Trophoblast cell (in vitro differentiated cells and primary cell): Measurements from ENCODE around the gene ZBTB26.

Source experiments
- DNase-seq, 2 donors: peaks; one replicate each; pipeline ENCODE4 v3.0.0-alpha.2; 2016
- H2AFZ ChIP-seq: 2 replicates; pipeline ENCODE4 v1.6.1; 2013; ENCODE audit warnings: low read length, moderate library complexity, mild to moderate bottlenecking; ENCODE audit not compliant: insufficient read depth, poor library complexity
- H2AK5ac ChIP-seq: 2 replicates; pipeline ENCODE4 v1.6.1; 2013; ENCODE audit warnings: mild to moderate bottlenecking, low read length
- H2BK120ac ChIP-seq: 2 replicates; pipeline ENCODE4 v1.6.1; 2013; ENCODE audit warnings: low read length, mild to moderate bottlenecking, moderate library complexity; ENCODE audit not compliant: insufficient read depth, poor library complexity
- H2BK12ac ChIP-seq: 2 replicates; pipeline ENCODE4 v1.6.1; 2013; ENCODE audit warnings: mild to moderate bottlenecking, low read length, moderate library complexity
- H2BK5ac ChIP-seq: 2 replicates; pipeline ENCODE4 v1.6.1; 2013; ENCODE audit warnings: low read length, low read depth, moderate library complexity, mild to moderate bottlenecking; ENCODE audit not compliant: poor library complexity
- H3K14ac ChIP-seq: 2 replicates; pipeline ENCODE4 v1.6.1; 2013; ENCODE audit warnings: mild to moderate bottlenecking, low read length
- H3K18ac ChIP-seq: 2 replicates; pipeline ENCODE4 v1.6.1; 2013; ENCODE audit warnings: mild to moderate bottlenecking, low read length
- H3K23ac ChIP-seq: 2 replicates; pipeline ENCODE4 v1.6.1; 2013; ENCODE audit warnings: low read length
- H3K27ac ChIP-seq: 2 replicates; pipeline ENCODE4 v1.5.1; 2013; ENCODE audit warnings: low read depth, mild to moderate bottlenecking, inconsistent platforms, low read length, moderate library complexity
- H3K27me3 ChIP-seq: 2 replicates; pipeline ENCODE4 v1.6.1; 2013; ENCODE audit warnings: inconsistent platforms, mild to moderate bottlenecking, low read length, moderate library complexity; ENCODE audit not compliant: insufficient read depth
- H3K36me3 ChIP-seq, 2 experiments: 1 replicate in 1 of 2; 2 replicates in 1 of 2; pipeline ENCODE4 v1.6.1; 2013; ENCODE audit warnings: low read length in 2 of 2, mild to moderate bottlenecking in 2 of 2, moderate library complexity in 1 of 2; ENCODE audit not compliant: insufficient read depth in 2 of 2, control insufficient read depth in 1 of 2
- H3K4ac ChIP-seq: 2 replicates; pipeline ENCODE4 v1.6.1; 2013; ENCODE audit warnings: low read depth, mild to moderate bottlenecking, low read length, moderate library complexity
- H3K4me1 ChIP-seq, 2 experiments: 1 replicate in 1 of 2; 2 replicates in 1 of 2; pipeline ENCODE4 v1.6.1; 2013; ENCODE audit warnings: low read length in 2 of 2, mild to moderate bottlenecking in 2 of 2, moderate library complexity in 1 of 2; ENCODE audit not compliant: insufficient read depth in 2 of 2, control insufficient read depth in 1 of 2
- H3K4me2 ChIP-seq: 2 replicates; pipeline ENCODE4 v1.6.1; 2013; ENCODE audit warnings: inconsistent platforms, mild to moderate bottlenecking, low read length, moderate library complexity
- H3K4me3 ChIP-seq: 2 replicates; pipeline ENCODE4 v1.5.1; 2013; ENCODE audit warnings: mild to moderate bottlenecking, low read depth, low read length, inconsistent platforms
- H3K79me1 ChIP-seq: one replicate; pipeline ENCODE4 v1.6.1; 2013; ENCODE audit warnings: low read length
- H3K79me2 ChIP-seq: 2 replicates; pipeline ENCODE4 v1.6.1; 2013; ENCODE audit warnings: low read length, mild to moderate bottlenecking; ENCODE audit not compliant: control insufficient read depth, insufficient read depth, poor library complexity
- H3K9ac ChIP-seq: 2 replicates; pipeline ENCODE4 v1.6.1; 2013; ENCODE audit warnings: mild to moderate bottlenecking, low read length
- H3K9me3 ChIP-seq: 2 replicates; pipeline ENCODE4 v1.6.1; 2013; ENCODE audit warnings: low read depth, mild to moderate bottlenecking, control low read depth, inconsistent platforms, low read length; ENCODE audit not compliant: insufficient read depth
- H4K12ac ChIP-seq: 2 replicates; pipeline ENCODE4 v1.6.1; 2013; ENCODE audit warnings: low read depth, mild to moderate bottlenecking, low read length, moderate library complexity
- H4K8ac ChIP-seq: 2 replicates; pipeline ENCODE4 v1.6.1; 2013; ENCODE audit warnings: low read depth, mild to moderate bottlenecking, low read length, moderate library complexity
- H4K91ac ChIP-seq: one replicate; pipeline ENCODE4 v1.6.1; 2013; ENCODE audit warnings: low read depth, mild to moderate bottlenecking, low read length, moderate library complexity
- WGBS: extraction: QIAGEN DNeasy Blood & Tissue Kit; methylation state at CpG from one replicate; pipeline ENCODE4 v1.1.7; 2013; ENCODE audit warnings: missing lambda C conversion rate; ENCODE audit not compliant: insufficient read length, insufficient coverage; ENCODE audit errors: extremely low coverage; 5-methylcytosine and 5-hydroxymethylcytosine counted together

Gene ZBTB26

GRCh38 chr9:122955961-122956360 is 24.6 kb upstream of the ZBTB26 start:
- H3K27ac ChIP-seq, result no peak overlapping the region
- H3K9ac ChIP-seq, result no peak overlapping the region
- no peaks in the 10 kb centered on the region for H3K27me3 ChIP-seq
- H3K23ac ChIP-seq, result no peak overlapping the region
- H3K9me3 ChIP-seq, result no peaks in the 10 kb centered on the region
- no peak overlapping the region for H3K14ac ChIP-seq
- H3K4me2 ChIP-seq, result no peak overlapping the region
- no peaks in the 10 kb centered on the region for H3K79me2 ChIP-seq
- H3K4ac ChIP-seq, result no peak overlapping the region
- no peak overlapping the region for H3K18ac ChIP-seq
- H3K79me1 ChIP-seq, result no peaks in the 10 kb centered on the region
- no peaks in the 10 kb centered on the region for H3K4me1 ChIP-seq
- no peak for DNase-seq
- H2BK120ac ChIP-seq, result no peak overlapping the region
- no peak overlapping the region for H4K12ac ChIP-seq
- H2BK5ac ChIP-seq, result no peak overlapping the region
- no peak overlapping the region for H3K4me3 ChIP-seq
- no peak overlapping the region for H2AK5ac ChIP-seq
- H4K91ac ChIP-seq, result no peak overlapping the region
- H2BK12ac ChIP-seq, result no peak overlapping the region
- H3K36me3 ChIP-seq, result peaks cover 2 to 5% of the 10 kb centered on the region in 2 experiments
- H4K8ac ChIP-seq, result no peak overlapping the region
- H2AFZ ChIP-seq, result no peak overlapping the region

GRCh38 chr9:122954253-122954691 is 23.0 kb upstream of the ZBTB26 start:
- Histone ChIP-seq H3K23ac (no peak overlapping the region), H3K79me1 (no peaks in the 10 kb centered on the region), H3K9ac (no peak overlapping the region), H3K18ac (no peak overlapping the region), H3K4me2 (no peak overlapping the region), H3K14ac (no peak overlapping the region), H2AFZ (no peak overlapping the region), H4K91ac (no peak overlapping the region), H3K4ac (no peak overlapping the region), H4K12ac (no peak overlapping the region), H3K27me3 (no peaks in the 10 kb centered on the region), H3K9me3 (no peaks in the 10 kb centered on the region), H3K4me3 (no peak overlapping the region), H3K4me1 (no peaks in the 10 kb centered on the region), H4K8ac (no peak overlapping the region), H2BK120ac (no peak overlapping the region), H2BK5ac (no peak overlapping the region), H2BK12ac (no peak overlapping the region), H3K27ac (no peak overlapping the region), H2AK5ac (no peak overlapping the region), H3K79me2 (no peaks in the 10 kb centered on the region), H3K36me3 (peaks cover 2% of the 10 kb centered on the region in 2 experiments)
- DNase-seq, result no peak

DNA sequence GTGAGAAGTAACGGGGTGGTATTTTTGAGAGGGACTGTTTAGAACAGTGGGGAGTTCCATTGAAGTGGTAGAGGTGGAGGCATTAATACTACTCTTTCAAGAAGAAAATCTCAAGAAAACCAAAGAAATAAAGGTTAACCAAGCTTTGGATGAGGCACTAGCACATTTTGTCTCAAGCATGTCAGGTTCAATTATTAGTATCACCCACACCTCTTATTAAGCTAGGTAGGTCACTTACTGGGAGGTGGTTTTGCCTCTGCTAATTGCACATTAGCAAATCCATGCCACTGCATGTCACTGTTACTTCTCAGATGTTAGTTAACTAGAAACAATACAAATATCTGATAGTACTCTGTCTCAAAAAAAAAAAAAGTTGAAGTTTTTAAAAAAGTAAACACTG is 19.7 kb upstream of the ZBTB26 start:
- H3K27ac ChIP-seq, result no peak overlapping the region
- no peaks in the 10 kb centered on the region for H3K79me1 ChIP-seq
- H3K9me3 ChIP-seq, result no peaks in the 10 kb centered on the region
- H4K91ac ChIP-seq, result no peak overlapping the region
- no peaks in the 10 kb centered on the region for H3K4me1 ChIP-seq
- H3K23ac ChIP-seq, result no peak overlapping the region
- peaks cover 2% of the 10 kb centered on the region for H3K79me2 ChIP-seq
- H3K4me3 ChIP-seq, result no peak overlapping the region
- no peak overlapping the region for H3K9ac ChIP-seq
- H2BK5ac ChIP-seq, result no peak overlapping the region
- H2AFZ ChIP-seq, result no peak overlapping the region
- 100% methylated on average over 1 of the region's 1 CpG for WGBS
- peak overlapping the region; percentile 52 for H3K4ac ChIP-seq
- H3K4me2 ChIP-seq, result no peak overlapping the region
- H2AK5ac ChIP-seq, result no peak overlapping the region
- no peaks in the 10 kb centered on the region for H3K27me3 ChIP-seq
- DNase-seq, result no peak
- no peak overlapping the region for H4K12ac ChIP-seq
- no peaks in the 10 kb centered on the region for H3K36me3 ChIP-seq
- H3K18ac ChIP-seq, result no peak overlapping the region
- H2BK12ac ChIP-seq, result no peak overlapping the region
- no peak overlapping the region for H3K14ac ChIP-seq
- no peak overlapping the region for H2BK120ac ChIP-seq
- H4K8ac ChIP-seq, result no peak overlapping the region

GRCh38 chr9:122950263-122950662 is 19.0 kb upstream of the ZBTB26 start:
- Histone ChIP-seq H2BK12ac (no peak overlapping the region), H3K4me2 (no peak overlapping the region), H3K18ac (no peak overlapping the region), H3K27me3 (no peaks in the 10 kb centered on the region), H3K9me3 (no peaks in the 10 kb centered on the region), H3K36me3 (no peaks in the 10 kb centered on the region), H2BK5ac (no peak overlapping the region), H2AK5ac (no peak overlapping the region), H3K4ac (no peak overlapping the region), H3K14ac (no peak overlapping the region), H4K8ac (no peak overlapping the region), H2AFZ (no peak overlapping the region), H4K91ac (no peak overlapping the region), H3K79me1 (no peaks in the 10 kb centered on the region), H3K79me2 (peaks cover 2% of the 10 kb centered on the region), H4K12ac (no peak overlapping the region), H3K4me1 (no peaks in the 10 kb centered on the region), H2BK120ac (no peak overlapping the region), H3K9ac (no peak overlapping the region), H3K27ac (no peak overlapping the region), H3K23ac (no peak overlapping the region), H3K4me3 (no peak overlapping the region)
- no CpG with 5 or more reads among the region's 3 CpGs for WGBS
- no peak for DNase-seq
